Left ventricle myocardium inferior (tissue), 1 donor: ENCODE measurements around the gene GAL3ST1. TPM values are rescaled to one million over a fixed set of nuclear protein-coding genes. Genes with fewer than 3 reads are reported as not detected.
A peak's percentile ranks its signal among the peaks of the same experiment; 100 is the strongest.

Experiments used
- DNase-seq: peaks from one replicate; pipeline ENCODE4 v3.0.0-alpha.2; 2020
- H3K27ac ChIP-seq: fragments of 200-600 bp; replicated peaks from 2 replicates; pipeline ENCODE4 v1.8.0; 2021
- H3K27me3 ChIP-seq: fragments of 200-600 bp; 2 replicates; pipeline ENCODE4 v1.8.0; 2021; ENCODE audit warnings: low read depth
- H3K36me3 ChIP-seq: fragments of 200-600 bp; 2 replicates; pipeline ENCODE4 v1.8.0; 2021
- H3K4me1 ChIP-seq: fragments of 200-600 bp; 2 replicates; pipeline ENCODE4 v1.8.0; 2021
- H3K4me3 ChIP-seq: fragments of 200-600 bp; 2 replicates; pipeline ENCODE4 v1.8.0; 2021; ENCODE audit warnings: mild to moderate bottlenecking, moderate library complexity
- H3K9me3 ChIP-seq: fragments of 200-600 bp; replicated peaks from 2 replicates; pipeline ENCODE4 v1.8.0; 2021
- intact Hi-C: fragments of 100-400 bp; cut with micrococcal nuclease; formaldehyde crosslinking; loops from one replicate; pipeline ENCODE4 v1.11.0; 2022
- total RNA-seq: library from RNA; stranded (reverse); fragmentation: NEBNext Ultra II Directional; extraction: Animal tissue kit (Norgen Biotek cat#: 25700); gene quantifications from one replicate; pipeline ENCODE4 v1.2.1, GENCODE V29; 2021
- TF ChIP-seq, protein P1 (sequence below): fragments of 200-600 bp; IDR thresholded peaks from 2 replicates; pipeline ENCODE4 v1.8.0; 2021; ENCODE audit warnings: antibody characterized with exemption, mild to moderate bottlenecking, borderline replicate concordance
- donor health status: DM: no; HTN: yes; CAD: no; lungs with severe emphysema.

The GAL3ST1 gene
- total RNA-seq, 1 donor from 2014 or later = 0.16 TPM

DNA sequence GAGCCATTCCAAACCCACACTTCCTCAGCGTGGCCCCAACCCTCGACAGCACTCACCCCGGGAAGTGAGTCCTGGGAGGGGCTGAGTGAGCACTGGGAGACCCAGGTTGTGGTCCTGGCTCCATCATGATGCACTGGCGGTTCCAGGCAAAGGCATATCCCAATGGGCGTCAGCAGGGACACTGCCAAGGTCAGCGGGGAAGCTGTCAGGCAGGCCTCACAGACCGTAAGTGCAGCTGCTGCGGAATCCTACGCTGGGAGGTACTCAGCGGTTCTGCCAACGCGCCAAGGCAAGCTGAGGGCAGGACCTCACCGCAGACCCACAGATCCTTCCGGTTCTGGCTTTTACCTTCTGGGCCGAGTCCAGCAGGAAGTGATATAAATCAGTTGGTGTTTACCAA lies 1.4 kb upstream of the GAL3ST1 start:
- TF ChIP-seq, protein P1, sequence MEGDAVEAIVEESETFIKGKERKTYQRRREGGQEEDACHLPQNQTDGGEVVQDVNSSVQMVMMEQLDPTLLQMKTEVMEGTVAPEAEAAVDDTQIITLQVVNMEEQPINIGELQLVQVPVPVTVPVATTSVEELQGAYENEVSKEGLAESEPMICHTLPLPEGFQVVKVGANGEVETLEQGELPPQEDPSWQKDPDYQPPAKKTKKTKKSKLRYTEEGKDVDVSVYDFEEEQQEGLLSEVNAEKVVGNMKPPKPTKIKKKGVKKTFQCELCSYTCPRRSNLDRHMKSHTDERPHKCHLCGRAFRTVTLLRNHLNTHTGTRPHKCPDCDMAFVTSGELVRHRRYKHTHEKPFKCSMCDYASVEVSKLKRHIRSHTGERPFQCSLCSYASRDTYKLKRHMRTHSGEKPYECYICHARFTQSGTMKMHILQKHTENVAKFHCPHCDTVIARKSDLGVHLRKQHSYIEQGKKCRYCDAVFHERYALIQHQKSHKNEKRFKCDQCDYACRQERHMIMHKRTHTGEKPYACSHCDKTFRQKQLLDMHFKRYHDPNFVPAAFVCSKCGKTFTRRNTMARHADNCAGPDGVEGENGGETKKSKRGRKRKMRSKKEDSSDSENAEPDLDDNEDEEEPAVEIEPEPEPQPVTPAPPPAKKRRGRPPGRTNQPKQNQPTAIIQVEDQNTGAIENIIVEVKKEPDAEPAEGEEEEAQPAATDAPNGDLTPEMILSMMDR = no peak
- Histone ChIP-seq H3K36me3 (peaks cover 54% of the 10 kb centered on the region), H3K4me3 (no peak overlapping the region), H3K27me3 (peaks cover 40% of the 10 kb centered on the region), H3K9me3 (no peaks in the 10 kb centered on the region), H3K27ac (no peak overlapping the region), H3K4me1 (peaks cover 18% of the 10 kb centered on the region)
- DNase-seq = no peak
- intact Hi-C loops = no loop called here

DNA sequence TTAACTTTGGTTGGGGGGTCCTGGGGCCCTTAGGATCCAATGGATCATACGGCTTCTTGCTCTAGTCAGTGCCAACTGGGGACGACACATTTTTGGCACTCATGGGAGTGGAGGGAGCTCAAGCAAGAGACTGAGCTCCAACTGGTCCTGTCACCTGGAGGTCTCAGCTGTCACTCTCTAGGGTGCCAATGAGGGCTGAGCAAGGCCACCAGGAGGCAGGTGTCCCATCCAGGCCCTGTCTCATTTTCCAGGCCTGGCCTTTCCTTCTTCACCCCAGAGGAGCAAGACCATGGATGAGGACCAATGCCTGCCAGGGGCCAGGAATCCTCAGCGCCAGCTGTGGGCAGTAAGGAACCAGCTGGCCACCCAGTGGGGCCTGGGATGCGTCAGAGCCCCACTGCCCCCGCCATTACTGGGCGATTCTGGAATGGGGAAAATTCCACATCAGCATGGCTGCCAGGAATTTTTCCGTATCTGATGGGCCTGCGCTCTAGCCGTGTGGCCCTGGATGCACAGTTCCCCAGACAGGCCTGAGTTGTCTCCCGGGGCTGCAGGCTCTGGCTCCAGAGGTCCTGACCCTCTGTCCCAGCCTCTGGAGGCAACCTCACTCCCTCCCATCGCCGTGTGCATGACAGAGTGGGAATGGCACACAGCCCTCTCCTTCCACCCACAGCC lies 669 bp upstream of the GAL3ST1 start:
- Histone ChIP-seq H3K9me3 (no peaks in the 10 kb centered on the region), H3K4me1 (peaks cover 18% of the 10 kb centered on the region), H3K4me3 (peak overlapping the region; percentile 32), H3K27ac (peak overlapping the region; percentile 33), H3K27me3 (peaks cover 44% of the 10 kb centered on the region), H3K36me3 (peaks cover 47% of the 10 kb centered on the region)
- TF ChIP-seq, protein P1 = no peak
- intact Hi-C loops = no loop called here
- DNase-seq = peak; percentile 30

DNA sequence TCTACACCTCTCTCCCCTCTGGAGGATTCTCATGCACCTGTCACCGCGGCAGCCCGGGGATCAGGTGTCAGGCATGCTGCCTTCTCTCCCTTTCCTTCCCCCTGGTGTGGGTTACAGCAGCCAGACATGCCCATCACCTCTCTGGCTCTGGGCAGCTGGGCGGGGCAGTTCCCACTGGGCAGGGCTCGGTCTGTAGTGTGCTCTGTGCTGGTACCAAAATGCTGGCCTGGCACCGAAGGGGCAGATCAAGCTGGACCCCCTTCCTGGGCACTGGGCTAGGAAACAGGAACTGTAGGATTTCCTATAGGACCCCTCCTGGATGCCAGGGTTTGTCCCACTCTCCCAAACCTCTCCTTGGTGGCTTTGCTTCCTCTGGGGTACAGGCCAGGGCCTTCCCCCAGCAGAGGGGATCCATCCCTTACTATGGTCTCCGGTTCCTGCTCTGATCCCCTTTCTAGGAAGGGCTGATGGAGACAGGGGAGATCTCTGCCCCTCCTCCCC lies 821 bp downstream of the GAL3ST1 start:
- Histone ChIP-seq H3K27ac (no peak overlapping the region), H3K27me3 (peaks cover 58% of the 10 kb centered on the region), H3K4me3 (no peak overlapping the region), H3K9me3 (no peaks in the 10 kb centered on the region), H3K4me1 (peaks cover 18% of the 10 kb centered on the region), H3K36me3 (peaks cover 32% of the 10 kb centered on the region)
- TF ChIP-seq, protein P1 = no peak
- intact Hi-C loops = no loop called here
- no peak for DNase-seq

DNA sequence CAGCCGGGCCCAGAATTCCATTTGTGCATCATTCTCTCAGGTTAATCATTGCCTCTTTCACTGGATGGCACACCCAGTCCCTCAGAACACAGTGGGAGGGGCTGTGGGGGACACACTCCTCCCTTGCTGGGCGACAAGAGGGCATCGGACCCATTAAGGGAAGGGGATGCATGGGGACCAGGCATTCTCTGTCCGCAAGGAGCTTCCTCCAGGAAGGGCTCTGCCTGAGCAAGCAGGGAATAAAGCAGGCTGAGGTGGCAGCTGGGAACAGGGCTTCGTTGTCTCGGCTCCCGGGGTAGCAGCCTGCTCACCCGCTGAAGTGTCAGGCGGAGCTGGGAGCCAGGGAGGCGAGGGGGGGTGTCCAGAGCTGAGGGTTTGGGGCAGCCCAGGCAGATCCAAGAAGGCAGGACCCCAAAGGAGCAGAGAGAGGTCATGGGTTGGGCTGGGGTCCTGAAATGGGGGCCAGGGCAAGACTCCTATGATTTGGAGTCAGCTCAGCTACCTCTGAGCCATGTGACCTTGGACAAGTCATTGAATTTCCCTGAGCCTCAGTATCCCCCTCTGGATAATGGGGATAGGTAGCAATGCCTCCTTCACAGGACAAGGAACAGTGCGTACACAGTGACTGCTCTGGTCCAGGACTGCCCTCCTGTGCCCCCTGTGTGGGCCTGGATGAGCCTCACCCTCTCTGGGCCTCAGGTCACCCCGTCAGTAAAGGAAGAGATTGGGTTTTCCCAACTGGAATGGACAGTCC lies 1.4 kb downstream of the GAL3ST1 start:
- DNase-seq = no peak
- peaks cover 26% of the 10 kb centered on the region for H3K36me3 ChIP-seq
- TF ChIP-seq, protein P1 = no peak
- H3K4me1 ChIP-seq = peaks cover 18% of the 10 kb centered on the region
- no peak overlapping the region for H3K27ac ChIP-seq
- H3K4me3 ChIP-seq = no peak overlapping the region
- intact Hi-C loops = no loop called here
- H3K9me3 ChIP-seq = no peaks in the 10 kb centered on the region
- H3K27me3 ChIP-seq = peaks cover 65% of the 10 kb centered on the region

DNA sequence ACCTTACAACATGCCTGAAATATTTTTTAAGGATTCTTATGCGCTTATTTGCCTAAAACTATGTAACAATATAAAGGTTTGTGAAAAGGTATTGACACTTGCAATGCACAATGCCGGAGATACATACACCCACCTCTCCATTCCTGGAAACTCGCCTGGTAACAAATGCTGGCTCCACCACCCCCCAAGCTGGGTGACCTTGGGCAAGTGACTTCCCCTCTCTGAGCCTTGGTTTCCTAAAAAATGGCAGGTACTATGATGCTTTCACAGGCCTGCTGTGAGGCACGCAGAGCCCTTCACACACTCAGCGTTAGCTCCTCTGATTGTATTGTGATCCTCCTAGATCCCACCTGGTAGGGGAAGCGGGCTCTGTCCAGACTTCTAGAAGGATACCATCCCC lies 2.3 kb downstream of the GAL3ST1 start:
- no peak for DNase-seq
- TF ChIP-seq, protein P1 = no peak
- H3K4me3 ChIP-seq = no peak overlapping the region

More for the DNA sequence above, 2.3 kb downstream of the GAL3ST1 start:
- Histone ChIP-seq H3K36me3 (peaks cover 18% of the 10 kb centered on the region), H3K27ac (no peak overlapping the region), H3K9me3 (no peaks in the 10 kb centered on the region), H3K27me3 (peaks cover 73% of the 10 kb centered on the region), H3K4me1 (peaks cover 18% of the 10 kb centered on the region)
- intact Hi-C loops = no loop called here
